Tibial nerve (tissue), 4 donors: ENCODE data around the gene KRT27. TPM values are rescaled to one million over a fixed set of nuclear protein-coding genes. Genes with fewer than 3 reads are reported as not detected.

Source experiments
- DNase-seq, 2 donors: peaks; one replicate each; pipeline ENCODE4 v3.0.0-alpha.2; 2019; ENCODE audit warnings: low spot score in 2 of 2
- H3K27ac ChIP-seq, 4 donors: fragments of 200-600 bp; sonication (generic) in 3 of 4; one replicate each; pipeline ENCODE4 v1.5.1; 2017 to 2019; ENCODE audit warnings: mild to moderate bottlenecking in 1 of 4
- H3K27me3 ChIP-seq, 2 donors: fragments of 200-600 bp; sonication (generic) in 1 of 2; one replicate each; pipeline versions ENCODE4 v1.5.1 to v1.6.0; 2017 to 2019
- H3K36me3 ChIP-seq, 3 donors: fragments of 200-600 bp; sonication (generic); one replicate each; pipeline ENCODE4 v1.5.1; 2018 to 2019
- H3K4me1 ChIP-seq, 4 donors: fragments of 200-600 bp; sonication (generic) in 3 of 4; one replicate each; pipeline ENCODE4 v1.5.1; 2017 to 2019
- H3K4me3 ChIP-seq, 4 donors: fragments of 200-600 bp; sonication (generic) in 3 of 4; one replicate each; pipeline ENCODE4 v1.5.1; 2017 to 2019; ENCODE audit warnings: mild to moderate bottlenecking in 1 of 4, moderate library complexity in 1 of 4
- H3K9me3 ChIP-seq, 4 donors: fragments of 200-600 bp; sonication (generic) in 3 of 4; one replicate each; pipeline ENCODE4 v1.5.1; 2017 to 2019
- CTCF ChIP-seq, 5 experiments: fragments of 200-600 bp in 3 of 5; fragments of 450-650 bp in 2 of 5; sonication (generic) in 3 of 5; IDR thresholded peaks; one replicate each; pipeline ENCODE4 v1.5.1; 2016 to 2019; ENCODE audit warnings: antibody characterized with exemption in 5 of 5, mild to moderate bottlenecking in 3 of 5, moderate library complexity in 2 of 5
- EP300 ChIP-seq, 2 donors: sonication (generic); formaldehyde crosslinking; IDR thresholded peaks; one replicate each; pipeline ENCODE4 v1.6.1; 2017; ENCODE audit warnings: antibody characterized with exemption in 2 of 2, mild to moderate bottlenecking in 1 of 2
- POLR2A ChIP-seq, 2 donors: fragments of 450-650 bp; IDR thresholded peaks; one replicate each; pipeline ENCODE4 v1.6.1; 2017; ENCODE audit warnings: antibody characterized with exemption in 2 of 2, mild to moderate bottlenecking in 2 of 2, moderate library complexity in 2 of 2
- WGBS, 2 donors: methylation state at CpG; one replicate each; pipeline ENCODE4 v1.1.5; 2018; 5-methylcytosine and 5-hydroxymethylcytosine counted together
- total RNA-seq, 4 donors: library from RNA; depleted of rRNA; stranded (reverse); fragments of >200 nt; gene quantifications; one replicate each; pipeline ENCODE4 v1.1.0, GENCODE V29; 2016

Gene KRT27
- total RNA-seq, 4 donors from 2014 or later: not detected

DNA sequence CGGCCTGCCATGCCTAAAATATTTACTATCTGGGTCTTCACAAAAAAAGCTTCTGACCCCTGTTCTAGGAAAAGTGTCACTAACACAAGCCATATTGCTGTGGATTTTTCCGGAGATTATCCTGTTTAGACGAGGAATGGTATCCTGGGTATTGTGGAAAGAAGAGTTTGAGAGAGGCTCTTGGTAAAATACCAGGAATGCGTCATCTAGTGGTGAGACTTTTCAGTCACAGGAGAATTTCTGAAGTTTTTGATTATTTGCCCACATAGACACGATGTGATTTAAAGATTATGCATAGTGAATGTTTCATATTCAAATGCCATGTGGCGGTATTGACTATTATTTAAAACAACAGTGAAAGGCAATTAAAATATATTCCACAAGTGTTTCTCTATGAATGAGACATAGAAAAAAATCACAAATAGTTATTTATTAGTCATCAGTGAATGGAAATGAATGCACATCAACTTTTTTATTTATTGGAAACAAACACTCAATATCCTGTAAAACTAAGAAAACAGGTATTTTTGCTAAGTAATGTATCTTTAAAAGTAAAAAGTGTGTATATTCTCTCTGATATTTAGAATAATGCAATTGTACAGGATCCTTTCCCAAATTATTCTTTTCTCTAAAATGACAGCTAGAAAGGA, 9.6 kb upstream of the KRT27 start:
- Histone ChIP-seq H3K4me1 (peaks cover 0 to 37% (median 3%) of the 10 kb centered on the region in 4 donors), H3K9me3 (no peaks in the 10 kb centered on the region), H3K4me3 (no peak overlapping the region), H3K27me3 (peaks cover 0 to 7% of the 10 kb centered on the region in 2 donors), H3K27ac (peak overlapping the region in 3 of 4 donors; percentile 37 to 79 (median 61)), H3K36me3 (no peaks in the 10 kb centered on the region)
- WGBS, 2 donors: 19% methylated on average over 6 of the region's 6 CpGs
- TF ChIP-seq EP300 (IDR thresholded peaks at IDR 0.05): peak in 1 of 2 donors; percentile 46
- TF ChIP-seq POLR2A (IDR thresholded peaks at IDR 0.05): no peak
- peak; percentile 47 to 82 (median 67) for TF ChIP-seq CTCF (IDR thresholded peaks at IDR 0.05)
- peak in 1 of 2 donors; percentile 21 for DNase-seq

GRCh38 chr17:40791111-40791510, 8.8 kb upstream of the KRT27 start:
- peaks cover 0 to 37% (median 3%) of the 10 kb centered on the region in 4 donors for H3K4me1 ChIP-seq
- peak; percentile 43 to 60 for TF ChIP-seq EP300 (IDR thresholded peaks at IDR 0.05)
- no peak for TF ChIP-seq POLR2A (IDR thresholded peaks at IDR 0.05)
- 14 to 30% methylated on average over 1 of the region's 1 CpG for WGBS, 2 donors
- H3K27me3 ChIP-seq: peaks cover 0 to 2% of the 10 kb centered on the region in 2 donors
- H3K27ac ChIP-seq: peak overlapping the region in 3 of 4 donors; percentile 37 to 79 (median 61)
- no peak overlapping the region for H3K4me3 ChIP-seq
- peak in 1 of 2 donors; percentile 26 for DNase-seq
- no peaks in the 10 kb centered on the region for H3K9me3 ChIP-seq
- no peaks in the 10 kb centered on the region for H3K36me3 ChIP-seq

GRCh38 chr17:40779181-40779909, 3.0 kb downstream of the KRT27 start:
- peaks cover 0 to 6% (median 0%) of the 10 kb centered on the region in 4 donors for H3K4me1 ChIP-seq
- no peaks in the 10 kb centered on the region for H3K9me3 ChIP-seq
- no peak for DNase-seq
- H3K4me3 ChIP-seq: peak overlapping the region in 2 of 4 donors; percentile 22 to 30
- H3K27ac ChIP-seq: no peak overlapping the region
- H3K36me3 ChIP-seq: no peaks in the 10 kb centered on the region
- TF ChIP-seq CTCF (IDR thresholded peaks at IDR 0.05) (no peak), EP300 (IDR thresholded peaks at IDR 0.05) (no peak), POLR2A (IDR thresholded peaks at IDR 0.05) (no peak)
- 29 to 35% methylated on average over 37 of the region's 37 CpGs for WGBS, 2 donors
- peaks cover 0 to 46% of the 10 kb centered on the region in 2 donors for H3K27me3 ChIP-seq

DNA sequence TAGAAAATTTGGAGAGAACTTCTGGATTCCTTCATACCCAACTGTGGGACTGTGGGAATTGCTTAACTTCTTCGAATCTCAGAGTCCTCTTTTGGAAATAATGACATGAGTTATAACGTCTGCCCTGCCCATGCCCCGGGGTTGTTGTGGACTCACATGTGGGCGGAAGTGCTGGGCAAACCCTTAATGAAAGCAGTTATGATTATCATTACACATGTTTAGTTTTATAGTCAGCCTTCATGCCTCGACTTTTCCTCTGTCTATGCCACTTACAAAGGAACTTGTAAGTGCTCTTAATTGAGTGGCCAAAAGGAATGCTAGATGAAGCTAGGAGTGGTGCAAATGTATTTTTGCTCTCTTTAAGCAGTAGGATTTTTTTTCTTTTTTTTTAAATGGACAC, 3.9 kb downstream of the KRT27 start:
- Histone ChIP-seq H3K4me3 (no peak overlapping the region), H3K27ac (no peak overlapping the region), H3K9me3 (no peaks in the 10 kb centered on the region), H3K36me3 (no peaks in the 10 kb centered on the region), H3K27me3 (peaks cover 0 to 46% of the 10 kb centered on the region in 2 donors), H3K4me1 (peaks cover 0 to 6% (median 0%) of the 10 kb centered on the region in 4 donors)
- 49 to 51% methylated on average over 5 of the region's 5 CpGs for WGBS, 2 donors
- TF ChIP-seq CTCF (IDR thresholded peaks at IDR 0.05): no peak
- TF ChIP-seq EP300 (IDR thresholded peaks at IDR 0.05): no peak
- no peak for TF ChIP-seq POLR2A (IDR thresholded peaks at IDR 0.05)
- DNase-seq: no peak

GRCh38 chr17:40777971-40778370, 4.4 kb downstream of the KRT27 start:
- Histone ChIP-seq H3K27me3 (peaks cover 0 to 46% of the 10 kb centered on the region in 2 donors), H3K36me3 (no peaks in the 10 kb centered on the region), H3K4me3 (no peak overlapping the region), H3K27ac (no peak overlapping the region), H3K4me1 (peaks cover 0 to 6% (median 0%) of the 10 kb centered on the region in 4 donors), H3K9me3 (no peaks in the 10 kb centered on the region)
- no peak for DNase-seq
- TF ChIP-seq POLR2A (IDR thresholded peaks at IDR 0.05): no peak
- TF ChIP-seq EP300 (IDR thresholded peaks at IDR 0.05): no peak
- no peak for TF ChIP-seq CTCF (IDR thresholded peaks at IDR 0.05)
- WGBS, 2 donors: 65 to 68% methylated on average over 3 of the region's 3 CpGs
